DMS114 treated with DMSO at 0.1 percent for 48 hours (cell line): ENCODE measurements around the gene ABHD13.

Experiments
- DNase-seq: peaks from one replicate; lab custom pipeline; 2025; ENCODE audit not compliant: unreplicated experiment; lab: John Stamatoyannopoulos, UW

ABHD13 gene

GRCh38 chr13:108281901-108282300, 63.7 kb downstream of the ABHD13 start:
- DNase-seq: no peak

GRCh38 chr13:108283110-108283509, 64.9 kb downstream of the ABHD13 start:
- no peak for DNase-seq
